Activated CD4-positive, CD25-positive, alpha-beta regulatory T cell treated with anti-CD3 and anti-CD28 coated beads, Interleukin-2, amount 50 U/mL, for 72 hours (primary cell): ENCODE results near the gene KAT8.
A peak's percentile ranks its signal among the peaks of the same experiment; 100 is the strongest.

ENCODE experiments used
- DNase-seq: peaks from one replicate; pipeline ENCODE4 v3.0.0; 2021

Gene KAT8

GRCh38 chr16:31117384-31118222, at the start of gene KAT8:
TSS of gene KAT8 (plus strand) at chr16:31117664. CDS start at chr16:31117682, 18 bp downstream.
- DNase-seq: peak; percentile 95

- DNase-seq: no peak
Observed at GRCh38 chr16:31071861-31072260, 45.6 kb upstream of the KAT8 start.

GRCh38 chr16:31072540-31073141, 44.8 kb upstream of the KAT8 start:
- no peak for DNase-seq

GRCh38 chr16:31073142-31073969, 44.1 kb upstream of the KAT8 start:
- DNase-seq: peak; percentile 80

- peak; percentile 94 for DNase-seq
Observed at GRCh38 chr16:31073970-31074813, 43.3 kb upstream of the KAT8 start, which contains the start of the genes ZNF646 and ZNF668. TSS of gene ZNF646 (plus strand) at chr16:31074422. CDS start at chr16:31076325, 1,903 bp downstream. TSS of gene ZNF668 (minus strand) at chr16:31074240. CDS start at chr16:31064459, 9,781 bp downstream.

GRCh38 chr16:31074814-31075183, 42.7 kb upstream of the KAT8 start:
- no peak for DNase-seq

GRCh38 chr16:31076319-31076718, 41.1 kb upstream of the KAT8 start:
- no peak for DNase-seq

GRCh38 chr16:31077024-31077423, 40.4 kb upstream of the KAT8 start:
- DNase-seq: no peak

GRCh38 chr16:31077592-31078396, 39.7 kb upstream of the KAT8 start:
- DNase-seq: no peak

- no peak for DNase-seq
Observed at GRCh38 chr16:31078597-31079341, 38.7 kb upstream of the KAT8 start.

GRCh38 chr16:31079342-31079944, 38.0 kb upstream of the KAT8 start:
- DNase-seq: no peak

- no peak for DNase-seq
Observed at GRCh38 chr16:31080035-31080629, 37.3 kb upstream of the KAT8 start.

GRCh38 chr16:31080756-31081419, 36.6 kb upstream of the KAT8 start:
- no peak for DNase-seq

GRCh38 chr16:31081428-31082351, 35.8 kb upstream of the KAT8 start:
- DNase-seq: no peak

GRCh38 chr16:31082368-31083045, 35.0 kb upstream of the KAT8 start:
- DNase-seq: no peak

- no peak for DNase-seq
Observed at GRCh38 chr16:31083081-31083480, 34.4 kb upstream of the KAT8 start.

- no peak for DNase-seq
Observed at GRCh38 chr16:31083556-31083955, 33.9 kb upstream of the KAT8 start.

- DNase-seq: no peak
Observed at GRCh38 chr16:31083981-31084380, 33.5 kb upstream of the KAT8 start.
